Cardiac fibroblast (primary cell): Measurements from ENCODE around the gene DKK2.
A peak's percentile ranks its signal among the peaks of the same experiment; 100 is the strongest.

Experiments
- DNase-seq, 2 donors: peaks; one replicate each; pipeline versions ENCODE4 v3.0.0 to v3.0.0-alpha.2; 2010; ENCODE audit warnings: low read depth in 2 of 2
- H3K4me3 ChIP-seq, 2 donors: replicated peaks in 1 of 2; 1 replicate in 1 of 2; 2 replicates in 1 of 2; pipeline ENCODE4 v1.5.1; 2011; ENCODE audit warnings: low read depth in 2 of 2, low read length in 2 of 2, mild to moderate bottlenecking in 2 of 2, moderate library complexity in 1 of 2
- CTCF ChIP-seq: IDR thresholded peaks from one replicate; pipeline ENCODE4 v1.5.1; 2011; ENCODE audit warnings: low read depth, mild to moderate bottlenecking, low read length, inconsistent platforms

DKK2 gene

DNA sequence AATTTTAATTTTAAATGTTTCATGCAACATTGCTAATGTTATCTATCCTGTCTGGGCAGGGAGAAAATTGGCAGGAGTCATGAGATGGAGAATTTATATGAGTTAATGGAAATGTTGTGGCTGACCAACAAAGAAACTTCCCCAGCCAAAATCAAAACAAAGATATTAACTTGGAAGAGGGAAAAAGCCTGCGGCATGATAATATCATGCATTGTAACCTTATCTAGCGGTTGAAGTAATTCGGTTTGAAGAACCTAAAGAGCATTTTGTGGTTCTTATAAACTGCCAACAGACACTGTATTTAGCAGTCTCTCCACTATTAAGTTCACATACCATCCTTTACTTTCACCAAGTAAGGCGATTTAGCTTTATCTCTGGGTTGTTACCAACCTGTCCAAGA lies 42.3 kb downstream of the DKK2 start:
- H3K4me3 ChIP-seq = no peak overlapping the region
- TF ChIP-seq CTCF = no peak
- no peak for DNase-seq

DNA sequence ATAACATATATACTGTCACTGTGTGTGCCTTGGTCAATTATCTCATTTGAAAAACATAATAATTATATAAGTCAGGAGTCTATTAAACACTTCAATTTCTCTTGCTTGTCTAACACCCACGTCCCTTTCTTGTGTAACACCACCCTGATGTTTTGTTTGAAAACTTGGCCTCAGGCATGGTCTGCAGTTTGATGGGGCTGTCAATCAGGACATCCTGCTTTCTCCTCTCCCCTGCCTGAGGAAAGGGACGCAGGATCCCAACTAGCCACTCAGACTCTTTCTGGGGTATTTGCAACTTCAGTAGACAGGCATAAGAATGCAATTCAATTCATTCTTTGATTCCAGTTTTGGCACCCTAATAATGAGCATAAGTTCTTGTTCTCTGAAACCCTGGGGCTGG lies 48.8 kb downstream of the DKK2 start:
- no peak for TF ChIP-seq CTCF
- H3K4me3 ChIP-seq = no peak overlapping the region

DNA sequence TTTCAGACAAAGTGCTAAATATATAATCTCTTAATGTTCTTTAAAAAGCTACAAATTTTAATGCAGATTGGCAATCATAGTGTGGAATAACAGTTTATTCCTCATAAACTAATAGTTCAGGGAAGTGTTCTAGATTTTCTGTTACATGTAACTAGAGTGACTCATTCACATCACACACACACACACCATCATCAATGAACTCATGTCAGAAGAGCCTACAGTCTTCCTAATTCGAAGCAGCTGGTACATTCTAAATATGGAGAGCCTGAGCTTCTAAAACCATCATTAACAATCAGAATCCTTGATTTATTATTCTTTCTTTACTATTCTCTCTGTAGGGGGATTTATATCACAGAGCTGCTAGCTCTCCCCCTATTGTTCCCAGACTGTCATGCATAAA lies 49.6 kb downstream of the DKK2 start:
- TF ChIP-seq CTCF = no peak
- DNase-seq = peak in 1 of 2 donors; percentile 5
- no peak overlapping the region for H3K4me3 ChIP-seq

More for the DNA sequence above, 48.8 kb downstream of the DKK2 start:
- no peak for DNase-seq

DNA sequence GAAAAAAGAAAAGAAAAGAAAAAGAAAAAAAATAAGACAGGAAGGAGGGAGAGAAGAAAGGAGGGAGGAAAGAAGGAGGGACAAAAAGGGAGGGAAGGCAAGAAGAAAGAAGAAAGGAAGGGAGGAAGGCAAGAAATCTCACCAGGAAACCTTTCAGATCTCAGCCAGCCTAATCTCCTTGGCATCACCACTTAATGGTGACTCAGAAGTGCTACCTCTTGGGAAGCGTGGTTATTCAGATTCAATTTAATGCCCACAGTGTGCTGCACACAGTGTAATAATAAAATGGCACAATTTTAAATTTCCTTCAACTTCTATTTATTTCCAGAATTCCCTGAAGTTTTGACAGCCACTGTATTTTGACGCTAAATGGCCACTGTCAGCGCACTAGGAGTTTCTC lies 50.3 kb downstream of the DKK2 start:
- no peak for TF ChIP-seq CTCF
- no peak overlapping the region for H3K4me3 ChIP-seq
- no peak for DNase-seq

DNA sequence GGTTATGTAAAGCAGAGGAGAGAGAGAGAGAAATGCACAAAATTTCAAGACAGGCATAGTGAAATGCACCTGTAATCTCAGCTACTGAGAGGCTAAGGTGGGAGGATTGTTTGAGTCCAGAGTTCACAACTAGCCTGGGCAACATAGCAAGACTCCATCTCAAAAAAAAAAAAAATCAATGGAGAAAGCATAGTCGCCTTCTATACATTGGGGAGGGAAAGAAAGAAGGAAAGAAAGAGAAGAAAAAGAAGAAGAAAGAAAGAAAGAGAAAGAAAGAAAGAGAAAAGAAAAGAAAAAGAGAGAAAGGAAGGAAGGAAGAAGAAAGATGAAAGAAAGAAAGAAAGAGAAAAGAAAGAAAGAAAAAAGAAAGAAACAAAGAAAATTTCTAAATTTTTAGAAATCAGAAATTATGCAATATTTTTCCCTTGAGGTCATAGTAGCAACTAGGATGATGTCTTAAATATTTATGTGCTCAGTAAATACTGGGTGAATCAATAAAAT lies 53.4 kb downstream of the DKK2 start:
- no peak overlapping the region for H3K4me3 ChIP-seq
- no peak for DNase-seq
- no peak for TF ChIP-seq CTCF

- no peak overlapping the region for H3K4me3 ChIP-seq
- no peak for TF ChIP-seq CTCF
- DNase-seq = no peak
These were observed 54.7 kb downstream of the DKK2 start for GRCh38 chr4:106981431-106981830.

- no peak for TF ChIP-seq CTCF
- no peak for DNase-seq
- H3K4me3 ChIP-seq = no peak overlapping the region
These were observed 56.6 kb downstream of the DKK2 start for GRCh38 chr4:106979476-106979875.
